Keratinocyte (primary cell): ENCODE data around the gene GRB10. TPM values are rescaled to one million over a fixed set of nuclear protein-coding genes. Genes with fewer than 3 reads are reported as not detected.

ENCODE experiments used
- DNase-seq: peaks from one replicate; pipeline ENCODE4 v3.0.0-alpha.2; 2011; ENCODE audit warnings: low read depth, missing footprints, low spot score
- FAIRE-seq: peaks from 2 replicates; lab custom pipeline; 2011; peaks lifted over from hg19 to GRCh38; lab: Jason Lieb, UNC
- H2AFZ ChIP-seq: 2 replicates; pipeline ENCODE4 v1.6.0; 2012; ENCODE audit warnings: low read length, control low read depth, inconsistent platforms; ENCODE audit not compliant: control insufficient read depth
- H3K27ac ChIP-seq: 2 replicates; pipeline ENCODE4 v1.5.1; 2011; ENCODE audit warnings: low read length; ENCODE audit not compliant: control insufficient read depth, insufficient read depth
- H3K27me3 ChIP-seq: 3 replicates; pipeline ENCODE4 v1.6.0; 2011; ENCODE audit warnings: low read length; ENCODE audit not compliant: control insufficient read depth, insufficient read depth; ENCODE audit errors: extremely low read depth
- H3K36me3 ChIP-seq, 2 experiments: 2 replicates in 1 of 2; 3 replicates in 1 of 2; pipeline ENCODE4 v1.5.1; 2011; ENCODE audit warnings: low read length in 2 of 2, mild to moderate bottlenecking in 1 of 2; ENCODE audit not compliant: control insufficient read depth in 2 of 2, insufficient read depth in 2 of 2; ENCODE audit errors: extremely low read depth in 1 of 2
- H3K4me1 ChIP-seq: 3 replicates; pipeline ENCODE4 v1.5.1; 2011; ENCODE audit warnings: low read length; ENCODE audit not compliant: control insufficient read depth, insufficient read depth; ENCODE audit errors: extremely low read depth
- H3K4me2 ChIP-seq: 3 replicates; pipeline ENCODE4 v1.6.0; 2011; ENCODE audit warnings: low read depth, low read length; ENCODE audit not compliant: control insufficient read depth, insufficient read depth; ENCODE audit errors: extremely low read depth
- H3K4me3 ChIP-seq, 3 experiments: fragments of 200-600 bp in 1 of 3; sonication (generic) in 1 of 3; 2 replicates in 2 of 3; 3 replicates in 1 of 3; pipeline ENCODE4 v1.5.1; 2011 to 2016; ENCODE audit warnings: low read length in 3 of 3, mild to moderate bottlenecking in 3 of 3, control low read depth in 2 of 3, inconsistent platforms in 1 of 3, low read depth in 1 of 3, mixed read lengths in 1 of 3, mixed run types in 1 of 3, moderate library complexity in 1 of 3; ENCODE audit not compliant: control insufficient read depth in 2 of 3, insufficient read depth in 2 of 3; ENCODE audit errors: extremely low read depth in 1 of 3
- H3K79me2 ChIP-seq: 2 replicates; pipeline ENCODE4 v1.6.0; 2012; ENCODE audit warnings: low read length; ENCODE audit not compliant: control insufficient read depth, insufficient read depth
- H3K9ac ChIP-seq: 3 replicates; pipeline ENCODE4 v1.6.0; 2011; ENCODE audit warnings: low read length; ENCODE audit not compliant: control insufficient read depth, insufficient read depth; ENCODE audit errors: extremely low read depth
- H3K9me1 ChIP-seq: 3 replicates; pipeline ENCODE4 v1.6.0; 2011; ENCODE audit warnings: low read length; ENCODE audit not compliant: control insufficient read depth, insufficient read depth; ENCODE audit errors: extremely low read depth
- H3K9me3 ChIP-seq: 2 replicates; pipeline ENCODE4 v1.5.1; 2012; ENCODE audit warnings: low read depth, low read length; ENCODE audit not compliant: control insufficient read depth
- H4K20me1 ChIP-seq: 3 replicates; pipeline ENCODE4 v1.6.0; 2011; ENCODE audit warnings: low read length; ENCODE audit not compliant: control insufficient read depth, insufficient read depth; ENCODE audit errors: extremely low read depth
- EZH2 ChIP-seq: IDR thresholded peaks from one replicate; pipeline ENCODE4 v1.6.1; 2012; ENCODE audit warnings: inconsistent platforms, mild to moderate bottlenecking, low read length, moderate library complexity
- dilution Hi-C: fragments of 300-500 bp; cut with MboI; formaldehyde crosslinking; loops from one replicate; pipeline ENCODE4 v1.7.0; 2020; ENCODE audit warnings: low sequenced_read_pairs; ENCODE audit not compliant: extremely low pct_ligation_motif_present
- polyA plus RNA-seq, 5 experiments: library from polyadenylated mRNA; depleted of rRNA in 3 of 5; stranded (reverse) in 3 of 5; stranded (forward) in 1 of 5; unstranded in 1 of 5; fragments of >200 nt; gene quantifications; 1 replicate in 1 of 5; 2 replicates in 3 of 5; 3 replicates in 1 of 5; pipeline versions ENCODE4 v1.2.1 to v1.2.3, GENCODE V29; 2011 to 2012; ENCODE audit warnings: missing spikeins in 2 of 5, low read depth in 1 of 5, low replicate concordance in 1 of 5
- TF ChIP-seq, protein P1 (sequence below), 3 experiments: IDR thresholded peaks in 1 of 3; conservative IDR thresholded peaks in 1 of 3; optimal IDR thresholded peaks in 1 of 3; 2 replicates in 2 of 3; 3 replicates in 1 of 3; pipeline versions ENCODE3 to v1.5.1; 2011; ENCODE audit warnings: low read length in 3 of 3, mild to moderate bottlenecking in 3 of 3, moderate library complexity in 2 of 3, control low read depth in 1 of 3, inconsistent platforms in 1 of 3; ENCODE audit not compliant: insufficient read depth in 2 of 3; ENCODE audit errors: extremely low read depth in 1 of 3

Gene GRB10
- polyA plus RNA-seq, 1 donor (not counting 4 experiments of a cell fraction or from before 2014, with no cell fraction given) = 4.4 TPM

DNA sequence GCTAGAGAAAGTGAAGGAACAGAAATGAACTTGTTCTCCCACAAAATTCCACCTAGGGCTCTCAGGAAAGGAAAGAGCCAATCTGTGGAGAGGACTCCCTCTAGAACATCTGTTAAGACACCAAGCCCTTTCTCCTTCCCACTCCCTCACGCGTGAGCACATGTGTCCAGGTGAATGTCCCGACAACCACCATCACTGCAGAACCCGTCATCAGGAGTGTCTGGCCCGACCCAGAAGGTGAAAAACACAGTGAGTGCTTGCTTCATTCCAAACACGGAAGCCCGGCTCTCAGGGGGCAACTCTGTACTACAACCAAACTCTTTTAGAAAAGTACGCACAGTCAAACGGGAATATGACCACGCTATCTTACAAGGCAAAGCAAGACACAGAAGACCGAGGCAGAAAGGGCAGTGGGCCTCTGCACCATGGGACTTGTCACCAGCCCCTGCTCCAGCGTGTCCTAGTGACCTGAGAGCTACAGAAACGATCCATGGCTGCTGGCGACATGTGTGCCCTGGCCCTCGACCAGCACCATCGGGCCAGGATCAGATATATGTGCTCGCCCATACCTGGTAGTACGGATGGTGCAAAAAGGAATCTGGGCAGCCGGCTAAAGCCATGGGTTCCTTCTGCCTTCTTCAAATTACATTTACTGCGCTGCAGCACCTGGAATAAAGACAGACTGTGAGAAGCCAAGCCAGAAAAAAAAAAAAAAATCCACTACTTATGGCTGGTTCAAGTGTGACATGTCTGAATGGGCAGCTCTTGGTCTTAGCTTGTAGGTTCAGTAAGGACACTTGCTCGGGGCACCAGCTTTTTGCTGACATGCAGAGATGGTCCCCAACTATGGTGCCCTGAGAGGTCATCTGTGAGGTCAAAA is 50.8 kb downstream of the GRB10 start:
- Histone ChIP-seq H3K79me2 (no peaks in the 10 kb centered on the region), H3K4me1 (no peaks in the 10 kb centered on the region), H3K27me3 (no peaks in the 10 kb centered on the region), H2AFZ (no peak overlapping the region), H3K4me3 (no peak overlapping the region), H3K9ac (no peak overlapping the region), H3K36me3 (peaks cover 0 to 2% of the 10 kb centered on the region in 2 experiments), H3K4me2 (no peak overlapping the region), H3K9me3 (no peaks in the 10 kb centered on the region), H3K9me1 (no peaks in the 10 kb centered on the region), H3K27ac (no peak overlapping the region), H4K20me1 (no peaks in the 10 kb centered on the region)
- dilution Hi-C loops = no loop called here
- DNase-seq (no peak), FAIRE-seq (no peak)
- TF ChIP-seq, protein P1, sequence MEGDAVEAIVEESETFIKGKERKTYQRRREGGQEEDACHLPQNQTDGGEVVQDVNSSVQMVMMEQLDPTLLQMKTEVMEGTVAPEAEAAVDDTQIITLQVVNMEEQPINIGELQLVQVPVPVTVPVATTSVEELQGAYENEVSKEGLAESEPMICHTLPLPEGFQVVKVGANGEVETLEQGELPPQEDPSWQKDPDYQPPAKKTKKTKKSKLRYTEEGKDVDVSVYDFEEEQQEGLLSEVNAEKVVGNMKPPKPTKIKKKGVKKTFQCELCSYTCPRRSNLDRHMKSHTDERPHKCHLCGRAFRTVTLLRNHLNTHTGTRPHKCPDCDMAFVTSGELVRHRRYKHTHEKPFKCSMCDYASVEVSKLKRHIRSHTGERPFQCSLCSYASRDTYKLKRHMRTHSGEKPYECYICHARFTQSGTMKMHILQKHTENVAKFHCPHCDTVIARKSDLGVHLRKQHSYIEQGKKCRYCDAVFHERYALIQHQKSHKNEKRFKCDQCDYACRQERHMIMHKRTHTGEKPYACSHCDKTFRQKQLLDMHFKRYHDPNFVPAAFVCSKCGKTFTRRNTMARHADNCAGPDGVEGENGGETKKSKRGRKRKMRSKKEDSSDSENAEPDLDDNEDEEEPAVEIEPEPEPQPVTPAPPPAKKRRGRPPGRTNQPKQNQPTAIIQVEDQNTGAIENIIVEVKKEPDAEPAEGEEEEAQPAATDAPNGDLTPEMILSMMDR (optimal IDR thresholded peaks at IDR 0.05 in 1 of 3, IDR thresholded peaks at IDR 0.05 in 1 of 3, conservative IDR thresholded peaks at IDR 0.05 in 1 of 3; ENCODE audit: extremely low read depth in 1 of 3, insufficient read depth in 2 of 3, low read length in 3 of 3) = no peak
- no peak for TF ChIP-seq EZH2

DNA sequence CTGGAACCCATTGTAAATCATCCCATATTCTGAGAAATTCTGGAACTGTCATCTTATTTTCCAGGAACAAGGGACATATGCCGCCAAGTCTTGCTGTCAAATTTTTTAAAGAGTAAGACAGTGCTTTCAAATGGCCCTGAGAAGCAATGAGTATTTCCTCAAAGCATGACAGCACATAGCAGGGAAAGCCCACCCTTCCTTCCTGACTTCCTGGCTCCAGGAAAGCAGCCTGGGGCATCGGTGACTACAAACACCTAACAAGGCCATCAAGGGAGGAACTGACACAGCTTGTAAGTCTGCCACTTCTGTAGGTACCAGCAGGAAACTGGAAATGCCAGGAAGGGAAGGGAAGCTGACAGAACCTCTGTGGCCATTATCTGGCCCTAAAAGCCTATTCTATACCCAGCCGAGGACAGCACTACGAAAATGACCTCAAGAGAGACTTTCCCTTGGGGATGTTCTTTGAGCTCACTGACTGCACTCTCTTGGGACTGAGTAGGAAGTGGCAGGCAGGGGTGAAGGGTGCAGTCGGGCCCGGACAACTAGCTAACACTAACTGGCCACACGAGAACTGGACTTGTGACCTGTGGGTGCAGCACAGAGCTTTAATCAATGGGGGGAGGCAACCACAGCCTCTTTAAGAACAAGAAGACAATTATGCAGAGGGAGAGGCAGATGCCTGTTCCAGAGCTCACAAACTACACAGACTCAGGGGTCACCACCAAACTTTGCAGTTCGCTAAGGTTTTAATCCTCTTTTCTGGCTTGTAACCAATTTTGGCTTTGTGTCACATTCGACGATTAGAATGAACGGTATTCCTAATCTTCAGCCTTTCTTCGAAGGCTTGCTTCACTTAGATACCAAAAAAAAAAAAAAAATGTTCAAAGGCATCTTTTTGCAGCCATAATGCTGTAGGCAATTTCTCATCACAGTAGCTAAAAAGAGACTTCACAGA is 52.0 kb downstream of the GRB10 start:
- Histone ChIP-seq H3K4me1 (no peaks in the 10 kb centered on the region), H3K27ac (no peak overlapping the region), H3K9me1 (no peaks in the 10 kb centered on the region), H3K9ac (no peak overlapping the region), H4K20me1 (no peaks in the 10 kb centered on the region), H3K4me3 (no peak overlapping the region), H3K79me2 (no peaks in the 10 kb centered on the region), H2AFZ (no peak overlapping the region), H3K9me3 (no peaks in the 10 kb centered on the region), H3K27me3 (no peaks in the 10 kb centered on the region), H3K4me2 (no peak overlapping the region), H3K36me3 (peaks cover 0 to 2% of the 10 kb centered on the region in 2 experiments)
- DNase-seq (no peak), FAIRE-seq (no peak)
- TF ChIP-seq, protein P1 (optimal IDR thresholded peaks at IDR 0.05 in 1 of 3, IDR thresholded peaks at IDR 0.05 in 1 of 3, conservative IDR thresholded peaks at IDR 0.05 in 1 of 3; ENCODE audit: extremely low read depth in 1 of 3, insufficient read depth in 2 of 3, low read length in 3 of 3) = no peak
- TF ChIP-seq EZH2 = no peak
- dilution Hi-C loops = no loop called here
